A673 (cell line): ENCODE results near the gene COL4A4. TPM values are rescaled to one million over a fixed set of nuclear protein-coding genes. Genes with fewer than 3 reads are reported as not detected.

Experiments
- BruUV-seq: library from RNA; stranded (reverse); fragments of 400-500 nt; replicated peaks from 2 replicates; lab custom pipeline; 2021; lab: Mats Ljungman, UMichigan
- CTCF ChIA-PET: fragments of 300-600 bp; sonication (Branson Sonifier 250); formaldehyde crosslinking; loops from one replicate; lab custom pipeline; 2022; ENCODE audit warnings: antibody characterized with exemption; lab: Charles Lee
- POLR2A ChIA-PET: fragments of 300-600 bp; sonication (Branson Sonifier 250); formaldehyde crosslinking; loops from one replicate; lab custom pipeline; 2022; ENCODE audit warnings: antibody characterized with exemption; ENCODE audit not compliant: low non-redundant PET; lab: Charles Lee
- DNase-seq: peaks from one replicate; pipeline ENCODE4 v3.0.0-alpha.2; 2015; ENCODE audit warnings: low spot score
- H3K27ac ChIP-seq: fragments of 200-600 bp; sonication (generic); 2 replicates; pipeline ENCODE4 v1.5.1; 2016; ENCODE audit warnings: mixed run types, low read depth, mild to moderate bottlenecking, mixed read lengths, antibody characterized with exemption, low read length; ENCODE audit not compliant: poor library complexity, severe bottlenecking
- H3K27me3 ChIP-seq: fragments of 200-600 bp; sonication (generic); replicated peaks from 2 replicates; pipeline ENCODE4 v1.6.1; 2017; ENCODE audit warnings: mixed run types, low read depth, mild to moderate bottlenecking, mixed read lengths, antibody characterized with exemption, low read length; ENCODE audit not compliant: insufficient read depth, poor library complexity
- H3K36me3 ChIP-seq: fragments of 200-600 bp; sonication (generic); 2 replicates; pipeline ENCODE4 v1.6.1; 2016; ENCODE audit warnings: mixed run types, mild to moderate bottlenecking, mixed read lengths, antibody characterized with exemption, low read length; ENCODE audit not compliant: insufficient read depth, poor library complexity, severe bottlenecking
- H3K4me1 ChIP-seq: fragments of 200-600 bp; sonication (generic); 2 replicates; pipeline ENCODE4 v1.6.1; 2017; ENCODE audit warnings: mixed run types, mild to moderate bottlenecking, mixed read lengths, antibody characterized with exemption, low read length; ENCODE audit not compliant: insufficient read depth, poor library complexity, severe bottlenecking
- H3K4me3 ChIP-seq: fragments of 200-600 bp; sonication (generic); 2 replicates; pipeline ENCODE4 v1.5.1; 2016; ENCODE audit warnings: low read depth, mixed run types, mild to moderate bottlenecking, mixed read lengths, low read length; ENCODE audit not compliant: poor library complexity, severe bottlenecking
- H3K9me3 ChIP-seq: fragments of 200-600 bp; sonication (generic); 2 replicates; pipeline ENCODE4 v1.6.1; 2016; ENCODE audit warnings: mixed run types, low read depth, mild to moderate bottlenecking, mixed read lengths, antibody characterized with exemption, low read length; ENCODE audit not compliant: poor library complexity, severe bottlenecking
- EZH2 ChIP-seq: fragments of 200-600 bp; sonication (generic); IDR thresholded peaks from 2 replicates; pipeline ENCODE4 v1.6.1; 2017; ENCODE audit warnings: borderline replicate concordance, low read depth, mild to moderate bottlenecking, mixed read lengths, antibody characterized with exemption, low read length; ENCODE audit not compliant: poor library complexity, severe bottlenecking
- intact Hi-C: fragments of 100-400 bp; cut with micrococcal nuclease; formaldehyde crosslinking; loops from one replicate; pipeline ENCODE4 v1.10.0; 2022; ENCODE audit not compliant: unreplicated experiment
- total RNA-seq: library from RNA; stranded (reverse); gene quantifications from 2 replicates; pipeline ENCODE4 v1.2.3, GENCODE V29; 2021
- TF ChIP-seq, protein P1 (sequence below): fragments of 300-800, 200-600 bp; sonication (generic); conservative IDR thresholded peaks from 2 replicates; pipeline ENCODE4 v1.5.1; 2017; ENCODE audit warnings: low read depth, mild to moderate bottlenecking, antibody characterized with exemption, low read length, moderate library complexity, mixed read lengths

Gene COL4A4
- total RNA-seq, 1 experiment from 2014 or later, result not detected

DNA sequence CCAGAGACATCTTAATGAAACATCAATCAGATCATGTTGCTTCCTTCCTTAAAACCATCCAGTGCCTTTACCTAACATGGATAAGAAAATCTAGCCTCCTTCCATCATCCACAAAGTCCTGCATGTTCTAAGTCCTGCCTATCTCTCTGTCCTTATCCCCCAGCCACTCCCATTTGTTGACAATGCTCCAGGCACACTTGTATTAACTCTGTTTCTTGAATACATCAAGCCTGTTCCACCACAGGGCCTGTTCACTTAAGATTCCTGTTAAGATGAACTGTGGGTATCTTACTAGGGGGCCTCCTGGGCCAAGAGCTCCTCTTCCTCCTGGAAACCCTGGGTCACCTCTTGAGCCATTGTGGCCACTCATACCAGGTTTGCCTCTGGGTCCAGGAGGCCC, 45.7 kb downstream of the COL4A4 start:
- TF ChIP-seq, protein P1, sequence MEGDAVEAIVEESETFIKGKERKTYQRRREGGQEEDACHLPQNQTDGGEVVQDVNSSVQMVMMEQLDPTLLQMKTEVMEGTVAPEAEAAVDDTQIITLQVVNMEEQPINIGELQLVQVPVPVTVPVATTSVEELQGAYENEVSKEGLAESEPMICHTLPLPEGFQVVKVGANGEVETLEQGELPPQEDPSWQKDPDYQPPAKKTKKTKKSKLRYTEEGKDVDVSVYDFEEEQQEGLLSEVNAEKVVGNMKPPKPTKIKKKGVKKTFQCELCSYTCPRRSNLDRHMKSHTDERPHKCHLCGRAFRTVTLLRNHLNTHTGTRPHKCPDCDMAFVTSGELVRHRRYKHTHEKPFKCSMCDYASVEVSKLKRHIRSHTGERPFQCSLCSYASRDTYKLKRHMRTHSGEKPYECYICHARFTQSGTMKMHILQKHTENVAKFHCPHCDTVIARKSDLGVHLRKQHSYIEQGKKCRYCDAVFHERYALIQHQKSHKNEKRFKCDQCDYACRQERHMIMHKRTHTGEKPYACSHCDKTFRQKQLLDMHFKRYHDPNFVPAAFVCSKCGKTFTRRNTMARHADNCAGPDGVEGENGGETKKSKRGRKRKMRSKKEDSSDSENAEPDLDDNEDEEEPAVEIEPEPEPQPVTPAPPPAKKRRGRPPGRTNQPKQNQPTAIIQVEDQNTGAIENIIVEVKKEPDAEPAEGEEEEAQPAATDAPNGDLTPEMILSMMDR, result no peak
- no peak for TF ChIP-seq EZH2
- H3K4me3 ChIP-seq, result no peak overlapping the region
- CTCF ChIA-PET, result no interaction called here
- H3K27me3 ChIP-seq, result no peaks in the 10 kb centered on the region
- no peaks in the 10 kb centered on the region for H3K4me1 ChIP-seq
- H3K27ac ChIP-seq, result no peak overlapping the region
- no peaks in the 10 kb centered on the region for H3K36me3 ChIP-seq
- DNase-seq, result no peak
- no peaks in the 10 kb centered on the region for H3K9me3 ChIP-seq
- intact Hi-C loops, result no loop called here
- POLR2A ChIA-PET, result no interaction called here
- BruUV-seq, result no TSS peak

DNA sequence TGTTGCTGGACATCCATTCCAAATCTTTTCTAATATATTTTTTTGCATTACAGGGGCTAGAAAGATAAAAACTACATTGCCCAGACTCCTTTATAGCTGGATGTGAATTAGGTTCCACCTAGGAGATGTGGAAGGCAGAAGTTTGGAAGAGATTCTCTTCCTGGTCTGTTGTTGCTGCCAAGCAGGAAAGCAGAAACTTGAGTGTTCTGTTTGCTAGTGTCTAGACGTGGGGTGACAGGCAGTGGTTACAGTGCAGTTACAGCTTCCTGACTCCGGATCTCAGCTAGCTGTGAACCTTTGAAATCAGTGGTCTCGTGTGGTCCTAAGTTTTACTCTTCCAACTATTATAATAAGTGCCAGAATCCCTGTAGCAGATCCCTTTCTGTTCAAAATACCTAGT, 46.2 kb downstream of the COL4A4 start:
- ChIA-PET POLR2A (no interaction called here), CTCF (no interaction called here)
- H3K36me3 ChIP-seq, result no peaks in the 10 kb centered on the region
- intact Hi-C loops, result no loop called here
- H3K27me3 ChIP-seq, result no peaks in the 10 kb centered on the region
- TF ChIP-seq, protein P1, result no peak
- TF ChIP-seq EZH2, result no peak
- H3K9me3 ChIP-seq, result no peaks in the 10 kb centered on the region
- no peak for DNase-seq
- no peaks in the 10 kb centered on the region for H3K4me1 ChIP-seq
- no peak overlapping the region for H3K27ac ChIP-seq
- no TSS peak for BruUV-seq
- H3K4me3 ChIP-seq, result no peak overlapping the region

DNA sequence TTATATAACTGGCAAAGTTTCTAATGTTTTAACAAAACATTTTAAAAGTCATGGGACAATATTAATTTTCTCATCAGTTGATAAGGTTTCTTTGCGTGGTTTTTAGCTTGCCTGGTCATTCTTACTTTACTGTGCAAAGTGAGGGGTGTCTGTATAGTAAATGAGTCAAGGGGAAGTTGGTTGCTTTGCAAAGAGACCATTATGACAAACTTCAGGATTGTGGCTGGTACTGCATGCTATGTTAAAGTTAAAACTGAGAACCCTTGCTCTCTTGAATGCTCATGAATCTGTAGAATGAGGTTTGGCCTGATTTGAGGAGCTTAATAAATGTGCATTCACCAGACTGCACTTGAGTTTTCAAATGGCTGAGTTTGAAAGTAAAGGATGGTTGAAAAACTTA, 47.0 kb downstream of the COL4A4 start:
- no TSS peak for BruUV-seq
- Histone ChIP-seq H3K36me3 (no peaks in the 10 kb centered on the region), H3K9me3 (no peaks in the 10 kb centered on the region), H3K27ac (no peak overlapping the region), H3K27me3 (no peaks in the 10 kb centered on the region), H3K4me1 (no peaks in the 10 kb centered on the region), H3K4me3 (no peak overlapping the region)
- intact Hi-C loops, result no loop called here
- CTCF ChIA-PET, result no interaction called here
- POLR2A ChIA-PET, result no interaction called here
- no peak for DNase-seq
- TF ChIP-seq, protein P1, result no peak
- TF ChIP-seq EZH2, result no peak
